ENCODE measurements around the gene PARD3B. TPM values are rescaled to one million over a fixed set of nuclear protein-coding genes. Genes with fewer than 3 reads are reported as not detected.

Gene PARD3B
- total RNA-seq, 1 donor from 2014 or later, result 12.3 TPM

- no peaks in the 10 kb centered on the region for H3K27me3 ChIP-seq
- H3K27ac ChIP-seq, result no peak overlapping the region
- TF ChIP-seq CTCF (IDR thresholded peaks at IDR 0.05) (no peak), POLR2AphosphoS5 (IDR thresholded peaks at IDR 0.05; ENCODE audit: insufficient read depth in 1 of 2, low read depth in 1 of 2) (no peak), POLR2A (IDR thresholded peaks at IDR 0.05) (no peak)
- H3K4me1 ChIP-seq, result no peaks in the 10 kb centered on the region
- H3K9me3 ChIP-seq, result no peaks in the 10 kb centered on the region
- H3K4me3 ChIP-seq, result no peak overlapping the region
- no peak for DNase-seq (ENCODE audit: extremely low spot score in 2 of 2)
- no peaks in the 10 kb centered on the region for H3K36me3 ChIP-seq
- intact Hi-C loops (cut with DNase I), result no loop called here
These were observed 403.5 kb downstream of the PARD3B start for GRCh38 chr2:204948822-204949221.

- DNase-seq (ENCODE audit: extremely low spot score in 2 of 2), result no peak
- Histone ChIP-seq H3K9me3 (no peaks in the 10 kb centered on the region), H3K4me1 (no peaks in the 10 kb centered on the region), H3K27ac (no peak overlapping the region), H3K36me3 (no peaks in the 10 kb centered on the region), H3K4me3 (no peak overlapping the region), H3K27me3 (no peaks in the 10 kb centered on the region)
- intact Hi-C loops (cut with DNase I), result no loop called here
- TF ChIP-seq CTCF (IDR thresholded peaks at IDR 0.05), result no peak
- no peak for TF ChIP-seq POLR2A (IDR thresholded peaks at IDR 0.05)
- TF ChIP-seq POLR2AphosphoS5 (IDR thresholded peaks at IDR 0.05; ENCODE audit: insufficient read depth in 1 of 2, low read depth in 1 of 2), result no peak
These were observed 405.5 kb downstream of the PARD3B start for GRCh38 chr2:204950695-204951346.

DNA sequence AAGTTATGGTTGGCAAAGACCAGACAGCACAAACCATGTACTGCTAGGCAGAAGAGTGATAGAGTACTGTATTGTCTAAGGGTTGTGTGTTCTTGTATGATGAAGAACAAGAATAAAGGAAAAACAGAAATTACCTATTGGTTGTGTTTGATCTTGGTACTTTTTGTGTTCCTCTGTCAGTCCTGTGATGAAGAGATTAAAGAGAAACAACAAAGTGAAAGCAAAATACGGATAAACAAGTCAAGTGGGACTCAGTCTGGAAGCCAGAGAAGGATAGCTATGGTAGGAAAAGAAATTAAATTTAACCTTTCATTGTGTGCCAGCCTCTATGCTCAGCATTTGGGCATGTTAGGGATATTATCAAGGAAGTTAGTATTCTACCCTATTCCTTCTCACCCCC lies 413.1 kb downstream of the PARD3B start:
- TF ChIP-seq POLR2AphosphoS5 (IDR thresholded peaks at IDR 0.05; ENCODE audit: insufficient read depth in 1 of 2, low read depth in 1 of 2) (no peak), POLR2A (IDR thresholded peaks at IDR 0.05) (no peak), CTCF (IDR thresholded peaks at IDR 0.05) (no peak)
- no peaks in the 10 kb centered on the region for H3K4me1 ChIP-seq
- no peaks in the 10 kb centered on the region for H3K27me3 ChIP-seq
- intact Hi-C loops (cut with DNase I), result no loop called here
- no peak for DNase-seq (ENCODE audit: extremely low spot score in 2 of 2)
- H3K27ac ChIP-seq, result no peak overlapping the region
- no peak overlapping the region for H3K4me3 ChIP-seq
- H3K36me3 ChIP-seq, result no peaks in the 10 kb centered on the region
- H3K9me3 ChIP-seq, result no peaks in the 10 kb centered on the region

DNA sequence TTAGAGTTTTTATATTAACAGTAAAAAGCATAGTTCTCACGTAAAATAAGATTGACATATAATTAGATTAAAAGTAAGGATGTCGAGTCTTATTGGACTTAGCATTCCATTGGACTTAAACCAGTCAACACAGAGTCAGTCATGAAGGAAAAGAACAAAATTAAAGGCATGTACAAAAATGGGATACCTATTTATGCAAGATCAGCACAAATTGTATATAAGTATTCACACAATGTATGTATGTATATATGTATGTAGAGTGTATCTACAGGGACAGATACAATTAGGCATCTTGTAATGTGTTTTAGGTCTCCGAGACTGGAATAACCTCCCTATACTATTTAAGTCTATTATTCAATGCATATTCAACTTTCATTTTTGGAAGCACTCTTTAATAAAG lies 419.1 kb downstream of the PARD3B start:
- no peak for TF ChIP-seq POLR2AphosphoS5 (IDR thresholded peaks at IDR 0.05; ENCODE audit: insufficient read depth in 1 of 2, low read depth in 1 of 2)
- TF ChIP-seq CTCF (IDR thresholded peaks at IDR 0.05), result no peak
- TF ChIP-seq POLR2A (IDR thresholded peaks at IDR 0.05), result no peak
- H3K9me3 ChIP-seq, result no peaks in the 10 kb centered on the region
- H3K4me1 ChIP-seq, result no peaks in the 10 kb centered on the region
- no peak overlapping the region for H3K4me3 ChIP-seq
- H3K36me3 ChIP-seq, result no peaks in the 10 kb centered on the region
- DNase-seq (ENCODE audit: extremely low spot score in 2 of 2), result no peak
- no peaks in the 10 kb centered on the region for H3K27me3 ChIP-seq
- H3K27ac ChIP-seq, result no peak overlapping the region
- intact Hi-C loops (cut with DNase I), result no loop called here

DNA sequence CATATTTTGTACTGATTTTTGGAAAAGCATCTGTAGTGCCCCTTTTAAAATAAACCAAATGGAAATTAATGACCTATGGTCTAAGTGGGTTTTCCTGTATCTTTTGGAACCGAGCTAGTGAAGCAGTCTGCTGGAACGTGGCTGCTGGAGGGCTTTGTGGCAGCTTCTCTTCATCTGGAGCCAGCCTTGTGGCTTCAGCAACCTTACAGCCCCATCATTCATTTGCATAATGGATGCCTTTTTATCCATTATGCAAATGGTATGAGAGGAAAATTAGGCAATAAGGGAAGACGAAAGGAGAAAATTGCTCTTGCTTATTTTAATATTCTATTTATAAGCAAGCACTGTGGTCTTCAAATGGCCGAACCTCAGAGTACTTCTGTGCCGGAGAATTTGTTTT lies 421.0 kb downstream of the PARD3B start:
- H3K9me3 ChIP-seq, result no peaks in the 10 kb centered on the region
- intact Hi-C loops (cut with DNase I), result no loop called here
- no peak overlapping the region for H3K27ac ChIP-seq
- DNase-seq (ENCODE audit: extremely low spot score in 2 of 2), result no peak
- no peaks in the 10 kb centered on the region for H3K36me3 ChIP-seq
- no peak overlapping the region for H3K4me3 ChIP-seq
- H3K4me1 ChIP-seq, result no peaks in the 10 kb centered on the region
- no peaks in the 10 kb centered on the region for H3K27me3 ChIP-seq
- TF ChIP-seq POLR2A (IDR thresholded peaks at IDR 0.05) (no peak), CTCF (IDR thresholded peaks at IDR 0.05) (no peak), POLR2AphosphoS5 (IDR thresholded peaks at IDR 0.05; ENCODE audit: insufficient read depth in 1 of 2, low read depth in 1 of 2) (no peak)
